Smooth muscle cell of the brain vasculature (primary cell): ENCODE data around the gene LRRC34.

ENCODE experiments used
- DNase-seq: peaks from one replicate; pipeline ENCODE4 v3.0.0-alpha.2; 2012; ENCODE audit warnings: low read depth, low spot score

Gene LRRC34, protein sequence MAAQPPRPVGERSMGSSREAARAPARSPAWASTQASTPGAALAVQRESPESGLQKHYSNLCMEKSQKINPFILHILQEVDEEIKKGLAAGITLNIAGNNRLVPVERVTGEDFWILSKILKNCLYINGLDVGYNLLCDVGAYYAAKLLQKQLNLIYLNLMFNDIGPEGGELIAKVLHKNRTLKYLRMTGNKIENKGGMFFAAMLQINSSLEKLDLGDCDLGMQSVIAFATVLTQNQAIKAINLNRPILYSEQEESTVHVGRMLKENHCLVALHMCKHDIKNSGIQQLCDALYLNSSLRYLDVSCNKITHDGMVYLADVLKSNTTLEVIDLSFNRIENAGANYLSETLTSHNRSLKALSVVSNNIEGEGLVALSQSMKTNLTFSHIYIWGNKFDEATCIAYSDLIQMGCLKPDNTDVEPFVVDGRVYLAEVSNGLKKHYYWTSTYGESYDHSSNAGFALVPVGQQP

GRCh38 chr3:169812332-169813235, at the start of gene LRRC34, which contains the start of gene LRRIQ4:
Gene LRRC34, minus strand, starts transcription at chr3:169812904. Its CDS starts 356 bp downstream, at chr3:169812548.
Gene LRRIQ4, plus strand, starts transcription at chr3:169812870. Its CDS starts 9,052 bp downstream, at chr3:169821922.
- DNase-seq: peak; percentile 46

- DNase-seq: no peak
Observed at GRCh38 chr3:169861871-169862270, 49.2 kb upstream of the LRRC34 start.

- DNase-seq: no peak
Observed at GRCh38 chr3:169857811-169858210, 45.1 kb upstream of the LRRC34 start.

DNA sequence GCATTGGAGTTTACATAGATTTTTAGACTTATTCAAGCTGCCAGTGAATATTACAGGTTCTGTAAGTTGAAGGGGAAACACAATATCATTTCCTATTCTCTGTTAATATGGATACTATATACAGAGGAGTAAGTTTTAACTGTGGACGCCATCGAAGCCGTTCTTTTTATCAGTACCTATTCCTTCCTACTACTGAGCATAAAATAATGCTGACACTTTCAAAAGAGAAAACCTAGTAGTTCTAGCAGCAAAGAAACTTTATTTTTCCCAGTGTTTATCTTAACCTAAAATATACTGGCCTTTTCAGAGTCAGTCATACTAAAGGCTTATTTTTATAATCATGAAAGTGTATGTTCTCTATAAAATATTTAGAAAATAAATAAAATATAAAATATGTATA, 42.8 kb upstream of the LRRC34 start:
- DNase-seq: no peak

DNA sequence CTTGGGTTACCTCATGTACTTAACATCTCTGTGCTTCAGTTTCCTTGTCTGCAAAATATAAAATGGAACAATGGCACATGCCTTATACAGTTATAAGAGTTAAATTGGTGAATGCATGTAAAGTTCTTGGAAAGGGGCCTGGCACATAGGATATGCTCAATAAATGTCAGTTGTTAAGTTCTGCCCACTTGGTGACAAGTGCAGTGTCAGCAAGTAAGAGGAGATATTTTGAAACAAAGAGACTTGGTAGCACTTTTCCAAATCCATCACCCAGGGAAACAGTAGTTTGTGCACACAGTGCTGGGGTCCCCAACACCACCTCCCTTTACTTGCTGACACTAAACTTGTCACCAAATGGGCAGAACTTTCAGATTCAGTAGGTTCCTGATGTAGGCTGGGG, 37.9 kb upstream of the LRRC34 start:
- no peak for DNase-seq

DNA sequence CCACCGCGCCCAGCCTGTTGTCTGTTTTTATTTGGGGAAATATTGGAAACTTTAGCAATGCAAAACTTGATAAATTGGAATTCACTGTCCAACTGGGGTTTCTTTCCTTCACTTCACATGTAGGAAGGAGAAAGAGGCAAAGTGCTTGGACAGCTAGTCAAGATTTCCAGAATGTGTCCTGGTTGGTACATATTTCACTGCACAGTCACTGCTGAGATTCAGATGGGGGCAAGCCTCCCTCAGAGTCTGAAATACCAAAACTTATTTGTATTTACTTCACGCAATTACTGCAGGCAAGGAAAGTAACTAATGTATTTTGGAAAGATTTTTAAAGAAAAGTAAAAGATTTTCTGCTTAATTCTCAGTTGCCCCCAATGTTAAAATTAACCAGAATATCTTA, 36.0 kb upstream of the LRRC34 start:
- DNase-seq: no peak

DNA sequence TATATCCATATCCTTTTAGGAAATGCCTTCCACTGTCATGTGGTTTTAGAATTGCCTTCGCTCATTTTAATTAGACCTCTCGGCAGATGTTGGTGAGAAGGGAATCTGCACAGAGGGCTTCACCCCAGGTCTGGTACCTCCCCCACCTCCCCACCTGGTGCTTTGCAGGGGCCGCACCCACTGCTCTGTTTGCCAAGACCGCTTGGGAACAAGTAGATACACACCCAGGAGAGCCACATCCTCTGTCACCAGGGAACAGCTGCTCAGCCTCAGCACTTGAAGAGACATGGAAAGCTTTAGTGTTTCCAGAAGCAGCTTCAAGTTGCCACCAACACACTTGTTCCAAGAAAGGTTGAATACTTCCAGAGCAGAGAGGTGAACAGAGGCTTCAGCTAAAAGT, 35.2 kb upstream of the LRRC34 start:
- no peak for DNase-seq

GRCh38 chr3:169846458-169847193, 33.9 kb upstream of the LRRC34 start:
- DNase-seq: no peak

DNA sequence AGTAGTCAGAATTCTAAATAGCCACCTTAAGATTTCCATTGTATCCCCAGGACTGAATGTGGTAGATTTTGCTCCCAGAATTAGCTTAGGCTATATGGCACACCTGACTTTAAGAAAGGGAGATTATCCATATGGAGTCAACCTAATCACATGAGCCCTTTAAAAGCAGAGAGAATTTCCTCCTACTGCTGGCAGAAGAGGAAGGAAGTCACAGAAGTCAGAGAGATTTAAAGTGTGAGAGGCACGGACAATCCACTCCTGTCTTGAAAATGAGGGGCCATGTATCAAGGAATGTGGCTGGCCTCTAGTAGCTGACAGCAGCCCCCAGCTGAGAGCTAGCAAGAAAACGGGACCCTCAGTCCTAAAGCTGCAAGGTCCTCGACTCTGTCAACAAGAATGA, 30.3 kb upstream of the LRRC34 start:
- DNase-seq: no peak

DNA sequence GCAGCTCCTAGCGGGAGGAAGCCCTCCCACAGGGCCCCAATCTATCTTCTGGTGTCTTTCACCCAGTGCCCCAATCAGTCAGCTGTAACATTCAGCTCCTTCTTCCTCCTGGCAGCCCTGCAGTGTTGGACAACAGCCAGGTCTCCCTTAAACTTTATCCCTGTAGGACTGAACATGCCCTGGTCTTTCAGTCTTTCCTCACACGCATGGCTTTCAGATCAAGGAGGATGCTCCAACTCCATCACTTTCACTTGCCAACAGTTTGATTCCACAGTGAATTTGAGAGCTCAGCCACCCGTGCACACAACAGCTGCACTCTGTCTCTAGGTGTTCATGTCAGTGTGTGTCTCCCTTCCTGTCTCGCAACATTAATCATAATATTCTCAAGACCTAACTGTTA, 28.5 kb upstream of the LRRC34 start:
- no peak for DNase-seq

GRCh38 chr3:169838511-169839030, 25.9 kb upstream of the LRRC34 start:
- DNase-seq: no peak

GRCh38 chr3:169836942-169837275, 24.2 kb upstream of the LRRC34 start:
- no peak for DNase-seq

- DNase-seq: no peak
Observed at GRCh38 chr3:169836078-169836941, 23.6 kb upstream of the LRRC34 start.

DNA sequence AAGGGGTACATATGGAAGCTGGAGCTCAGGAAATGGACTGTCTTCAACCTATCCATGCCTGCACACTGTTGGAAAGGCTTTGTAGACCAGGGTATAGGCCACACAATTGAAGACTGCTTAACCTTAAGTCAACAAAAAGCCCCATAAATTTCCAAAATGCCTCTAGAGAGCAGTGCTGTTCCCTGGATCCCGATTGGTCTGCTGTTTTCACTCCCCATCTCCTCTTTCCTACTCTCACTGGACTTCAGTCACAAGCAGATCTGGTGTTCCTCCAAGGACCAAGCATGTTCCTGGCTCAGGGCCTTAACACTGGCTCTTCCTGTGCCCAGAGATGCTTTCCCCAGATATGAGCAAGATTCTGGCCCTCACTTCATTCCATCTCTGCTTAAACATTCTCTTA, 22.8 kb upstream of the LRRC34 start:
- DNase-seq: no peak

DNA sequence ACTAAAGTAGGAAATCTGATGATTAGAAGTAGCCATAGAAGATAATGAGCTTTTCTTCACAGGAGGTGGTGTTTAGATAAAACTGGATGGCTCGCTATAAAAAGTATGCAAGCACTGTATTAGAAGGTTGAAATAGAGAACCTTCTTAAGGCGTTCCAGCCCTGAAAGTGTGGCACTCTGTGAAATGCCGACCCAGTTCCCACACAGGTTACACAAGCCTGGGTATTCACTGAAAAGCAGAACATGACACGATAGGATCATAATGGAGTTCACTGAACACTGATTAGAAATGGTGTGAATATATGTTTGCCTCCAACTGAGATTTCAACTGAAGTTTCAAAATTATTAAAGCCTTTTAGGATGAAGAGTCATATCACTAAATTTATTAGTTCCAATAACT, 15.0 kb upstream of the LRRC34 start:
- DNase-seq: no peak

DNA sequence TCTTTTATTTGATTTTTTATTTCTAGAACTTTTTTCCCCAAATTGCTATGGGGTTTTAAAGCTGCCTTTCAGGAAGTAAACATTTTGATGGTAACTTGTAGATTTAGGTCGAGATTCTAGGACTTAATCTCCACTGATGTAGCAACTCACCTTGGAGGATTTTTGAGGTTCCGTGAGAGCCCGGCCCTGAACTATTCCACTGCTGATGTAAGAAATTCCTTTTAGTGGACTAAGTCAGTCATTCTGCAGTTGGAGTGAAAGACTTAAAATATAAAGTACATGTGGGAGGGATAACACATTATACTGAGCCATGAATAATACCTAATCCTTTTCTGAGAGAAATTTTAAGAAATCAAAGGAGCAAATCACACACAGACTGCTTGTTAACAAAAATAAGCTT, 12.6 kb upstream of the LRRC34 start:
- DNase-seq: no peak

DNA sequence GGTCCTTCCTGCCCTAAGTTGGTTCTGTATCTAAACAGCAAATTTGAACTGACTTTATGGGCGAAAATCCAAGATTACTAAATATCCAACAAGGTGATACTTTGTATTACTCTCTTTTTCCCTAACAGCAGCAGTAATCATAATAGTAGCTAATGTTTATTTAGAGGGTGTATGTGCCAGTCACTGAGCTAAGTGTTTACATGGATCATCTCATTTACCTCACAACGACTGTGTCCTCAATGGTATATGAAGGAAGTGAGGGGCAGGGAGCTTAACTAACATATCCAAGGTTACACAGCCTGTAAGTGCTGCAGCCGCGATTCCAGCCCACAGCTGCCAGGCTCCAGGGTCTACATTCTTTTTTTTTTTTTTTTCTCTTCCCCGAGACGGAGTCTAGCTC, 10.3 kb upstream of the LRRC34 start:
- DNase-seq: no peak

- no peak for DNase-seq
Observed at GRCh38 chr3:169822540-169822939, 9.8 kb upstream of the LRRC34 start.

- DNase-seq: no peak
Observed at GRCh38 chr3:169822091-169822490, 9.4 kb upstream of the LRRC34 start.

- DNase-seq: no peak
Observed at GRCh38 chr3:169818316-169818715, 5.6 kb upstream of the LRRC34 start.
